ENCODE data around the gene HOXA7. TPM values are rescaled to one million over a fixed set of nuclear protein-coding genes. Genes with fewer than 3 reads are reported as not detected.
A peak's percentile ranks its signal among the peaks of the same experiment; 100 is the strongest.

The HOXA7 gene
- total RNA-seq, 3 donors from 2014 or later: 4.6 to 8.8 (median 6.2) TPM

GRCh38 chr7:27143950-27144780 is 12.3 kb downstream of the HOXA7 start:
- Histone ChIP-seq H3K4me3 (peak overlapping the region; percentile 13 to 80 (median 75)), H3K4me1 (peaks cover 0 to 4% of the 10 kb centered on the region in 2 donors), H3K36me3 (no peaks in the 10 kb centered on the region), H3K27ac (peak overlapping the region; percentile 95 to 96), H3K9me3 (no peaks in the 10 kb centered on the region), H3K27me3 (peaks cover 0 to 25% of the 10 kb centered on the region in 2 donors)
- peak in 1 of 2 donors; percentile 17 for DNase-seq (ENCODE audit: low spot score in 2 of 2)
- intact Hi-C loops (cut with DNase I; ENCODE audit: low total_unique reads): loop anchor here (5.0 kb wide), 2 partner anchors 47 to 287 kb away; partner anchors contain the start of gene HOXA1
- TF ChIP-seq POLR2AphosphoS5 (IDR thresholded peaks at IDR 0.05) (no peak), CTCF (IDR thresholded peaks at IDR 0.05) (no peak), POLR2A (IDR thresholded peaks at IDR 0.05) (no peak)

GRCh38 chr7:27143023-27143949 is 13.2 kb downstream of the HOXA7 start, which contains the start of gene HOXA5:
HOXA5 (minus strand) TSS chr7:27143681; CDS start chr7:27143607, 74 bp downstream.
- H3K27ac ChIP-seq: peak within 1 kb of the TSS; percentile 95 to 96
- no peaks in the 10 kb centered on the region for H3K9me3 ChIP-seq
- peak in 1 of 2 donors; percentile 94 for DNase-seq (ENCODE audit: low spot score in 2 of 2)
- intact Hi-C loops (cut with DNase I; ENCODE audit: low total_unique reads): loop anchor here (5.0 kb wide), 2 partner anchors 46 to 286 kb away; partner anchors contain the start of gene HOXA1
- TF ChIP-seq POLR2A (IDR thresholded peaks at IDR 0.05): peak; percentile 66
- peak; percentile 68 to 87 (median 84) for TF ChIP-seq POLR2AphosphoS5 (IDR thresholded peaks at IDR 0.05)
- TF ChIP-seq CTCF (IDR thresholded peaks at IDR 0.05): peak; percentile 87 to 92 (median 89)
- H3K4me1 ChIP-seq: peaks cover 0 to 4% of the 10 kb centered on the region in 2 donors
- peak within 1 kb of the TSS; percentile 57 to 80 (median 75) for H3K4me3 ChIP-seq
- H3K27me3 ChIP-seq: peaks cover 0 to 21% of the 10 kb centered on the region in 2 donors
- H3K36me3 ChIP-seq: no peaks in the 10 kb centered on the region

DNA sequence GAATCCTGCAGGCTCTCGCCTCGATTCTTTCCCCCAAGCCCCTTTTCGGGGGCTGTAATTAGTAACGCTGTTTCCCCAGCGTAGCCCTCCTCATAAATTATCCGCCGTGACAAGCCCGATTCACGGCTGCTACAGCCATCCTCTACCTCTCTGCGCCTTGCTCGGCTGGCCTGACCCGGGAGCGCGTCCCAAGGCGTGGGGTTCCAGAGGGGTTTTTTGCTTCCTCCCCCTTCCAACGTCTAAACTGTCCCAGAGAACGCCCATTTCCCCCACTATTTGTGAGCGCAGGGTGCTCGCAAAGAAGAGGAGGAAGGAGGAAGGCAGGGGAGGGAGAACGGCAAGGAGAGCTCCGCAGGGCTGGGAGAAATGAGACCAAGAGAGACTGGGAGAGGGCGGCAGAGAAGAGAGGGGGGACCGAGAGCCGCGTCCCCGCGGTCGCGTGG is 13.9 kb downstream of the HOXA7 start:
- Histone ChIP-seq H3K27me3 (peaks cover 0 to 14% of the 10 kb centered on the region in 2 donors), H3K36me3 (no peaks in the 10 kb centered on the region), H3K4me1 (peaks cover 0 to 4% of the 10 kb centered on the region in 2 donors), H3K4me3 (peak overlapping the region; percentile 57 to 80 (median 75)), H3K9me3 (no peaks in the 10 kb centered on the region), H3K27ac (peak overlapping the region; percentile 95 to 96)
- TF ChIP-seq POLR2AphosphoS5 (IDR thresholded peaks at IDR 0.05) (no peak), CTCF (IDR thresholded peaks at IDR 0.05) (no peak), POLR2A (IDR thresholded peaks at IDR 0.05) (no peak)
- DNase-seq (ENCODE audit: low spot score in 2 of 2): no peak
- intact Hi-C loops (cut with DNase I; ENCODE audit: low total_unique reads): loop anchor here (5.0 kb wide), 2 partner anchors 45 to 285 kb away; partner anchors contain the start of gene HOXA1

DNA sequence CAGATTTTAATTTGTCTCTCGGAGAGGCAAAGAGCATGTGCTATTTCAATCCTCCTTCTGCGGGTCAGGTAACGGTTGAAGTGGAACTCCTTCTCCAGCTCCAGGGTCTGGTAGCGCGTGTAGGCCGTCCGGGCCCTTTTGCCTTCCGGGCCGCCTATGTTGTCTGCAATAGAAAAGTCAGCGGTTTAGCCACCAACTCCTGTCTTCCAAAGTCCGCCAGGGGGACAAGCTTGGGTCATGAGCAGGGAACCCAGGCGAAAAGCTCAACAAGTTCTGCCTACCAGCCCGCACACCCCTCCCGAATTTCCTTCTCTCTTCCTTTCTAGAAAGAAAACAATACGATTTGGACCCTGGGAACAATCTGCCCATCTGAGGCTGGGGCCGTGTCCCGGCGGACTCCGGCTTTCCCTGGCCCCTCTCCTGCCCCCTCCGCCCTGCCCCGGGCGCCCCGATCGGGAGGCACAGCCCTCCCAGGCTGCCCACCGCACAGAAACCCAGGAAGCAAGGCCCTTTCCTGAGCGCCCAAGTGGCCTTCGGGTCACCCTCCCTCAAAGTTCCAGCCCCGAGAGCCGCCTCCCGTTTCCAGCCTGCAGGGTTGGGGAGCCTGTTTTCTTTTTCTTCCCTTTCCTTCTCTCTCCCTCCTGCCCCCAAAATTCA is 14.4 kb downstream of the HOXA7 start:
- H3K4me1 ChIP-seq: peaks cover 0 to 4% of the 10 kb centered on the region in 2 donors
- H3K9me3 ChIP-seq: no peaks in the 10 kb centered on the region
- peak in 1 of 2 donors; percentile 20 for DNase-seq (ENCODE audit: low spot score in 2 of 2)

More for the DNA sequence above, 14.4 kb downstream of the HOXA7 start:
- H3K27ac ChIP-seq: peak overlapping the region; percentile 95 to 96
- intact Hi-C loops (cut with DNase I; ENCODE audit: low total_unique reads): loop anchor here (5.0 kb wide), 2 partner anchors 45 to 285 kb away; partner anchors contain the start of gene HOXA1
- no peak for TF ChIP-seq CTCF (IDR thresholded peaks at IDR 0.05)
- no peak for TF ChIP-seq POLR2AphosphoS5 (IDR thresholded peaks at IDR 0.05)
- no peak for TF ChIP-seq POLR2A (IDR thresholded peaks at IDR 0.05)
- H3K4me3 ChIP-seq: peak overlapping the region; percentile 57 to 80 (median 75)
- H3K36me3 ChIP-seq: no peaks in the 10 kb centered on the region
- peaks cover 0 to 12% of the 10 kb centered on the region in 2 donors for H3K27me3 ChIP-seq
